ENCODE measurements around the gene HNRNPLL.
"Not testable (repeated sequence)": the region's sequence is repeated elsewhere in the genome, so short reads cannot be mapped to it uniquely, and the experiment has no call there.

HNRNPLL gene

DNA sequence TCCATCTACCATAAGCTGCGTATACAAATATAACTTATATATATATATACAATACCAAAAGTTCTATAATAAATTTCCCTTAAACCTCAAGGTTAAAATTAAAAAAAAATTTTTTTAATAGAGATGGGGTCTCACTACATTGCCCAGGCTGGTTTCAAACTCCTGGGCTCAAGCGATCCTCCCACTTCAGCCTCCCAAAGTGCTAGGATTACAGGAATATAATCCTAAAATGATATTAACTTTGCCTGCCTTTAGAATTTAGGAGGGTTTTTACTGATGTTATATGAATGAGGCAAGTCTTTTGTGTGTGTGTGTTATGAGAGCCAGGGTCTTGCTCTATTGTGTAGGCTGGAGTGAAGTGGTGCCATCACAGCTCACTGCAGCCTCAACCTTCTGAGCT is 49.2 kb downstream of the HNRNPLL start:
- no peak for DNase-seq (ENCODE audit: low read depth in 2 of 2)

DNA sequence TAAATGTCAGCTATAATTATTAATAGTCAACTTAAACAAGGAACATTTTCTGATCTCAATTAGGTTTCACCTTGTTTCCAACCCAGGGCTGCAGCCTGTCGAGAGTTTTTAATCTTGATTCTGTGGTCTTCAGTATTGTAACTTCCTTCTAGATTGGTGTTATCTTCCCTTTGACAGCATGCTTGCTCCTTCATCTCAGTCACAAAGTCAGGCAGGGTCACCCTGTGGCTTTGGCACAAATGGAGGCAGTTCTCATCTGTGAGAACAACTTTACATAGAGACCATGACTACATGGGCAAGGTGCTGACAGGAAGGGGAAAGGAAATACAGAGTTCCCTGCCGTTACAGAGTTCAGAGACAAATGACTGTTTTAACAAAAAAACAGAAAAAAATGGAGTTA is 50.5 kb downstream of the HNRNPLL start:
- no peak for DNase-seq (ENCODE audit: low read depth in 2 of 2)

DNA sequence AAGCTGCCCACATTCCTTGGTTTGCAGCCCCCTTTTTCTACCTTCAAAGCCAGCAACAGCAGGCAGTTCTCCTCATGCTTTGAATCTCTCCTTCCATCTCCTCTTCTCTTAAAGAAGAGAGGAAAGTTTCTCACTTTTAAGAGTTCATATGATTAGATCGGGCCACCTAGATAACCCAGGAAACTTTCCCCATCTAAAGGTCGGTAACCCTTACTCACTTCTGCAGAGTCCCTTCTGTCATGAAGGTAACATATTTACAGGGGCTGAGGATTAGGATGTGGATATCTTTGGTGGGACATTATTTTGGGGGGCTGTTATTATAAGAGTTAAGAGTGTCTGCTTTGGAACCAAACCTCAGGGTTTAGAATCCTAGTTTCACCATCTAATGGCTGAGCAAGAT is 51.0 kb downstream of the HNRNPLL start:
- no peak for DNase-seq (ENCODE audit: low read depth in 2 of 2)

DNA sequence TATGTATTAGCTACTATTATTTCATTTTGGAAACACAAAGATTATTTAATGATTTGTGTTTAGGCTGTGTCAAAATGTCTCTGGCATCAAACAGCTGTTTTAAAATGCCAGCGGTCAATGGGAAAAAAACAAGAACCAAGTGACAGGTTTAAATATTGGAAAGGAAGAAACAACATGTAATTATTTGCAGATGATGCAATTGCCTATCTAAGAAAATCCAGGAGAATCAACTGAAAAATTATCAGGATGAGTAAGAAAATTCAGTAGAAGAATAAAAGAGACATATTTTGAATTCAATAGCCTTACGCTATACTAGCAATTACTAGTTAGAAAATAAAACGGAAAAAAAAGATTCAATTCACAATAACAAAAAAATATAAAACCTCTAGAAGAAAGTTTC is 51.6 kb downstream of the HNRNPLL start:
- no peak for DNase-seq (ENCODE audit: low read depth in 2 of 2)

DNA sequence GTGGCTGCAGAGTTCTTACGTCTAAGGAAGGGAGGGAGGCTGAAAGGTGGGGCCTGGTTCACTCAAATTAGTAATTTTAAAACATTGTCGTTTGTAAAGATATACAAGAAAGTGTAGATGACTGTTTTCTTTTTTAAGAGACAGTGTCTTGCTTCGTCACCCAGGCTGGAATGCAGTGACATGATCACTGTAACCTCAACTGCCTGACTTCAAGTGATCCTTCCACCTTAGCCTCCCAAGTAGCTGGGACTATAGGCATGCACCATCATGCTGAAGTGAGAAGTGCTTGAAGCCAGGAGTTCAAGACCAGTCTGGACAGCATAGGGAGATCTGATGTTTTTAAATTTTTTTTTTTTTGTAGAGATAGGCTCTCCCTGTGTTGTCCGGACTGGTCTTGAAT is 52.9 kb downstream of the HNRNPLL start:
- no peak for DNase-seq (ENCODE audit: low read depth in 2 of 2)

DNA sequence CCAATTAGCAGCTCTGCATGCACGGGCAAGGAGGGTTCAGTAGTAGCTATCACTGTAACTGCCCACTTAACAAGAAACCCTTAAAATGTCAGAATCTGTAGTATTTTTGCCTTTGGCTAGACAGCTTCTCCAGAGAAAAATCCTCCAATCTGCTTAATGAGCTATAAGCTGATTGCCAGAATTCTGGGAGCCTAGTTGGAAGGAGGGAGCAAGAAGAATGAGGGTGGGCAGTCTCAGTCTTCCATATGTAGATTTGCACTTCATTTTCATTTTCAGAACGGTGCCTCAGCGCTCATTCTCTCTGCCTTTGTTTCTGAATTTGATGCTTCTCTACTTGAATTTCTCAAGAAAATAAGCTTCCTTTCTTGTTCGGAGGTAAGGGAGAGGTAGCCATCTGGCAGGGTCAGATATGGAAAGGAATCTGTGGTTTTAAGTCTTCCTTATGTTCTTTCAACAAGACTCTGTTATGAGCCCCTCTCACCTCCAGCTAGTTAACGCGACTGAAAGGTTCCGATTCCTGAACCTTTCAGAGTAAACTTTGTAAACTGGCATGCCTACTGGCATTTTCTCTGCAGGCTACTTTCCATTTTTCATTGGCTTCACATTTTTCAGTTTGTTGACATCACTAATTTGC is 53.5 kb downstream of the HNRNPLL start:
- no peak for DNase-seq (ENCODE audit: low read depth in 2 of 2)

DNA sequence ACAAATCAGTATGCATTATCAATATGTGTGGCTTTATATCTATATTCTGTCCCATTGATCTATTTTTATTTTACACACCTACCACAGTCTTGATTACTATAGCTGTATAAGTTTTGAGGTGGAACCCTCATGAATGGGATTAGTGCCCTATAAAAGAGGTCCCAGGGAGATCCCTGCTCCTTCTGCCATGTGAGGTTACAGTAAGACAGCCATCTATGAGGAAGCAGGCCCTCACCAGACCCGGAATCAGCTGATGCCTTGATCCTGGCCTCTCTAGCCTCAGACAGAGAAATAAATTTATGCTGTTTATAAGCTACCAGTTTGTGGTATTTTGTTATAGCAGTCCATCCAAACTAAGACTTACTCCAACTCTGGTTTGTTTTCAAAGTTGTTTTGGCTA is 54.9 kb downstream of the HNRNPLL start:
- DNase-seq (ENCODE audit: low read depth in 2 of 2), result no peak

DNA sequence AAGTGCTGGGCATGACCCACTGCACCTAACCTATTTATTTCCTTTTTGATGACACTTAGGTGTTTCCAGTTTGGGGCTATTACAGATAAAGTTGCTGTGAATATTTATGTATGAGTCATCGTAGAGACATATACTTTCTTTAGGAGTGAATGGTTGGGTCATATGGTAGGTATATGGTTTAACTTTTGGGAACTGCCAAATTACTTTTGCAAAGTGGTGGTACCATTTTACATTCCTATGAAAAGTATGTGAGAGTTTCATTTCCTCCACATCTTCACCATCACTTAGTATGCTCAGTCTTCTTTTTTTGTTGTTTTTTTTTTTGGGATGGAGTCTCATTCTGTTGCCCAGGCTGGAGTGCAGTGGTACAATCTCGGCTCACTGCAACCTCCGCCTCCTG is 56.1 kb downstream of the HNRNPLL start:
- DNase-seq (ENCODE audit: low read depth in 2 of 2), result no peak

DNA sequence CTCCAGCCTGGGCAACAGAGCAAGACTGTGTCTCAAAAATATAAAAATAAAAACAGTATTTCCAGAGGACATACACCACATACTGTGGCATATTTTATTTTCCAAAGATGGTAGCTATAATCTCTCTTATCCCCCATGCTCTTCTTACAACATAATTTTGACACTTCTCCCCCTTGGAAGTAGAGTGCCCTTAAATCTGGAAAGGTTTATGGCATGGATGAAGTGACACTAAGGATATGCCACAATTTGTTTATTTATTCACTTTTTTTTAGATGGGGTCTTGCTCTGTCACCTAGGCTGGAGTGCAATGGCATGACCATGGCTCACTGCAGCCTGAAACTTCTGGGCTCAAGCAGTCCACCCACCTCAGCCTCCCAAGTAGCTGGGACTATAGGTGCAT is 56.7 kb downstream of the HNRNPLL start:
- no peak for DNase-seq (ENCODE audit: low read depth in 2 of 2)

GRCh38 chr2:38542248-38542631 is 60.5 kb downstream of the HNRNPLL start:
- not testable (repeated sequence) for DNase-seq (ENCODE audit: low read depth in 2 of 2)

- no peak for DNase-seq (ENCODE audit: low read depth in 2 of 2)
These were observed 62.0 kb downstream of the HNRNPLL start for GRCh38 chr2:38540580-38541286.

- DNase-seq (ENCODE audit: low read depth in 2 of 2), result no peak
These were observed 63.6 kb downstream of the HNRNPLL start for GRCh38 chr2:38539086-38539485.

DNA sequence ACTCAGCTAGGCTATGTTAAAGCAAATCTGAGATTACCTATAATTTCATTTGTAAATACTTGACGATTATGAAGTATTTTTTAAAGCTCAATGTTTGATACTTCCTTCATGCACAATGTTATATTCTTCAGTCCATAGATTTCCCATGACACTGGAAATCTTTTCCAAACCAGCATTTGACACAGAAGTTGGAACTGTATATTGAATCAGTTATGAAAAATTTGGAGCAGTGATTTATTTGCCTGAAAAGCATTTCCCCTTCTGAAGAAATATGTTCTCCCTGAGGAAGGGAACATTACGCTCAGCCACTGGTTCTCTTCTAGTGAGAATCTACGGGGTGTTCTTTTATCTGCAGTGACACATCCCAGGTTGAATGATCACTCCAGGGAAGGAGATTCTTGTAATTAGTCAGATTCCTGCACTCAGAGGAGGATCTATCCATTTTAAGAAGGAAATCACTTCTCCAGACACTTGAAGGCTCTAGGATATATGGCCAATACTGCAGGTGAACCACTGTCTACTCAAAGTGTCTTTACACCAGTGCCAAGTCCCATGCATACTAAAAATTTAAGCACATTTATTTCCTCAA is 64.7 kb downstream of the HNRNPLL start:
- DNase-seq (ENCODE audit: low read depth in 2 of 2), result no peak

- not testable (repeated sequence) for DNase-seq (ENCODE audit: low read depth in 2 of 2)
These were observed 65.4 kb downstream of the HNRNPLL start for GRCh38 chr2:38537296-38537695.

- no peak for DNase-seq (ENCODE audit: low read depth in 2 of 2)
These were observed 66.8 kb downstream of the HNRNPLL start for GRCh38 chr2:38535744-38536506.

GRCh38 chr2:38535404-38535743 is 67.4 kb downstream of the HNRNPLL start:
- DNase-seq (ENCODE audit: low read depth in 2 of 2), result no peak

DNA sequence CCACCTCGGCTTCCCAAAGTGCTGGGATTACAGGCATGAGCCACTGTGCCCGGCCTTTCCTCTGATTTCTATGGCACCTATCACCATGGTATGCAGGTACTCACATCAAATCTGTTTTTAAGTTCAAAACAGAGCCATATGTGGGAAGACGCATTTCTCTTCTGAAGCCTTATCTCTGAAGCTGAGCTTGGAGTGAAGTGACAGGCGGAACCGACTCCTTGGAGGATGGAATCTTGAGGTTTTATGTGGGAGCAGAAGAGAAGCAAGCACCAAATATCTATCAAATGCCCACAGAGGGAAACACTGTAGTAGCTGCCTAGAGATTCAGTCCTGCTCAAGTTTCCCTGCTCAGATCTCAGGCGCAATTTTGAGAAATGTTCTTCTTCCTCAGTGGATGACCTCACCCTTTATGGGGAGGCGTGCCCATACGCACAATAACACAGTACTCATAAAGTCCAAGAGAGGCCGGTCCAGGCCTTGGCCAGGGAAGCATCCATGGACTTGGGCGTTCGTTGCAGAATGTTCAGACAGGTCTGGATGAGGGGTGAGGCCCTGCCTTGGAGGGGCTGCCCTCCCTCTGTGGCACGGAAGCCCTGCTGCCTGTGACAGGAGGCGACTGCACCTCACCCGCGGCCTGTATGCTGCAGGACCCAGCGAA is 67.9 kb downstream of the HNRNPLL start:
- no peak for DNase-seq (ENCODE audit: low read depth in 2 of 2)

DNA sequence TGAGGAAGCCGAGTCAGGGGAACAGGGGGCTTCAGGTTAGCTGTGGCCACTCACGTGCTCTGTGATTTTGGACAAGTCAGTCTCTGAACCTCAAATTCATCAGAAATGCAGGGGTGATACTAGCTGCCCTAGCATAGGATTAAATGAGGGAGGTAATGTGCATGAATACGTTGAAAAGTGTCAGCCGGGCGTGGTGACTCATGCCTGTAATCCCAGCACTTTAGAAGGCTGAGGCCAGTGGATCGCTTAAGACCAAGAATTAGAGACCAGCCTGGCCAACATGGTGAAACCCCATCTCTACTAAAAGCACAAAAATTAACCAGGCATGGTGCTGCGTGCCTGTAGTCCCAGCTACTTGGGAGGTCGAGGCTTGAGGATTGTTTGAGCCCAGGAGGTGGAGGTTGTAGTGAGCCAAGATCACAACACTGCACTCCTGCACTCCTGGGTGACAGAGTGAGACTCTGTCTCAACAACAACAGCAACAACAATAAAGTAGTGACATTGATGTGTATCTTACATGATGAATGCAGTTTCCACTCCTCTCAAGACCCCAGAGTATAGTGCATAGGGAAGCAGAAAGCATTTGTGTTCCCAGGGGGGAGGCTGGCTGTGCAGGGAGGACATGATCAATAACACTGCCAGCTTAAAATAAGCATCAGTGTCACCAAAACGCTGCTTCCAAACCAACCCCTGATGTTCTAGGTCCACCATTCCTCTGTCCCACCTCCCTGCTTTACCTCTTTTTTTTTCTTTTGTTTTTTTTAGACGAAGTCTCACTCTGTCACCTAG is 68.8 kb downstream of the HNRNPLL start:
- no peak for DNase-seq (ENCODE audit: low read depth in 2 of 2)

DNA sequence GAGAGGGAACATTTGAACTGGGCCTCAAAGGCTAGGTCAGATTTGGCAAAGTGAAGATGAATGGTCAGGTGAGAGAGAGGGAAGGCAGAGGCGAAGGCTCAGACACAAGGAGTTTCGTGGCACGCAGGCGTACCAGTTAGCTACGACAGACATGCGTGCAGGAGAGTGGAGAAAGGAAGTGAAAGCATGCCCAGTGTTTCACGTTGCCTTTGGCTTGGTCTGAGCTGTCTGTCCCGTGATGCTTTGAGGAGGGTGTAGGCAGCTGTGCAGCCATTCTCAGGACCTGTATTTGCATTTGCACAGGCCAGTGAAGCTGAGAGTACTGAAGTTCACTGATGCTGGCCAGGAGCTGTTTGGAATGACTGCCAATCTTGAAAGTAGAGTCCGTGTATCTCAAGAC is 69.5 kb downstream of the HNRNPLL start:
- no peak for DNase-seq (ENCODE audit: low read depth in 2 of 2)

- DNase-seq (ENCODE audit: low read depth in 2 of 2), result no peak
These were observed 70.4 kb downstream of the HNRNPLL start for GRCh38 chr2:38532366-38532765.

GRCh38 chr2:38529208-38529607 is 73.5 kb downstream of the HNRNPLL start:
- DNase-seq (ENCODE audit: low read depth in 2 of 2), result no peak
